Kidney glomerular epithelial cell (primary cell): ENCODE measurements around the gene LYZL2.
"Not testable (repeated sequence)": the region's sequence is repeated elsewhere in the genome, so short reads cannot be mapped to it uniquely, and the experiment has no call there.

Experiments used
- DNase-seq: peaks from one replicate; lab custom pipeline; 2025; lab: John Stamatoyannopoulos, UW

Gene LYZL2

DNA sequence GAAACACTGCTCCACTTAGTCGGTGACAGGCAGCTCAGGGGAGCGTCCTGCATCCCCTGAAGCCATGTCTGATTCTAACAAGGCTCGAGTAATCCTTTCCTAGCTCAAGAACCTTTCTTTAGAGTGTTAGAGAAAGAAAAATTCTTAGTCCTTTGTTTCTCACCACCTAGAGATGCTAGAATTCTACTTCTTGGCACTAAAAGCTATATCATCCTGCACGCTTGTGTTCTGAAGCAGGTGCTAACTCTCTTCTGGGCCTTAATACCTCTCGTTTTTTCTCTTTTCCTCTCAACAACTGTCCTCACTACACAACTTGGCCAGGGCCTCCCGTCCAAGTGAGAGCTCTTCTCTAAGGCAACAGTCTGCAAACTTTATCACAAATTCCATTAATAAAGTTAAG lies at the start of gene LYZL2:
TSS of gene LYZL2 (minus strand) at position 101 of the 400 bp plus-strand sequence. CDS start 2,838 bp downstream, outside the sequence.
- no peak for DNase-seq

DNA sequence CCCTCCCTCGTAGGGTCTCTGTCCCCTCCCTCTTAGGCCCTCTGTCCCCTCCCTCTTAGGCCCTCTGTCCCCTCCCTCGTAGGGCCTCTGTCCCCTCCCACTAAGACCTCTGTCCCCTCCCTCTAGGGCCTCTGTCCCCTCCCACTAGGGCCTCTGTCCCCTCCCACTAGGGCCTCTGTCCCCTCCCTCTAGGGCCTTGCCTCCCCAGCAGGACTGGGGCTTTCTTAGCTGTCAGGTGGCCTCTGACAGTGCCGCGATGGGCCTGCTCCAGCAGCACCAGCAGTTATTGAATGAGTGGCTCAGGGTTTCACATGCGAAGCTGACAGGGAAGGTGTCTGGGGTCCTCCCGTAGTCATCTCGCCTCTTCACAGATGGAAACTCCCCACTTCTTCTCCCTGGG lies 48.1 kb upstream of the LYZL2 start:
- DNase-seq, result not testable (repeated sequence)

DNA sequence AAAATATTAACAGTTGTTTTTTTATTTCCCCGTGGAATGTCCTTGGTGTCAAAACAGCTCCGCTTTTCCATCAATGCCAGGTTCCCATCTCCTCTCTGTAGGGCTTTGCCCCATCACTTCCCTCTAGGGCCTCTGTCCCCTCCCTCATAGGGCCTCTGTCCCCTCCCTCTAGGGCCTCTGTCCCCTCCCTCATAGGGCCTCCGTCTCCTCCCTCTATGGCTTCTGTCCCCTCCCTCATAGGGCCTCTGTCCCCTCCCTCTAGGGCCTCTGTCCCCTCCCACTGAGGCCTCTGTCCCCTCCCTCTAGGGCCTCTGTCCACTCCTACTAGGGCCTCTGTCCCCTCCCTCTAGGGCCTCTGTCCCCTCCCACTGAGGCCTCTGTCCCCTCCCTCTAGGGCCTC lies 47.6 kb upstream of the LYZL2 start:
- DNase-seq, result not testable (repeated sequence)

DNA sequence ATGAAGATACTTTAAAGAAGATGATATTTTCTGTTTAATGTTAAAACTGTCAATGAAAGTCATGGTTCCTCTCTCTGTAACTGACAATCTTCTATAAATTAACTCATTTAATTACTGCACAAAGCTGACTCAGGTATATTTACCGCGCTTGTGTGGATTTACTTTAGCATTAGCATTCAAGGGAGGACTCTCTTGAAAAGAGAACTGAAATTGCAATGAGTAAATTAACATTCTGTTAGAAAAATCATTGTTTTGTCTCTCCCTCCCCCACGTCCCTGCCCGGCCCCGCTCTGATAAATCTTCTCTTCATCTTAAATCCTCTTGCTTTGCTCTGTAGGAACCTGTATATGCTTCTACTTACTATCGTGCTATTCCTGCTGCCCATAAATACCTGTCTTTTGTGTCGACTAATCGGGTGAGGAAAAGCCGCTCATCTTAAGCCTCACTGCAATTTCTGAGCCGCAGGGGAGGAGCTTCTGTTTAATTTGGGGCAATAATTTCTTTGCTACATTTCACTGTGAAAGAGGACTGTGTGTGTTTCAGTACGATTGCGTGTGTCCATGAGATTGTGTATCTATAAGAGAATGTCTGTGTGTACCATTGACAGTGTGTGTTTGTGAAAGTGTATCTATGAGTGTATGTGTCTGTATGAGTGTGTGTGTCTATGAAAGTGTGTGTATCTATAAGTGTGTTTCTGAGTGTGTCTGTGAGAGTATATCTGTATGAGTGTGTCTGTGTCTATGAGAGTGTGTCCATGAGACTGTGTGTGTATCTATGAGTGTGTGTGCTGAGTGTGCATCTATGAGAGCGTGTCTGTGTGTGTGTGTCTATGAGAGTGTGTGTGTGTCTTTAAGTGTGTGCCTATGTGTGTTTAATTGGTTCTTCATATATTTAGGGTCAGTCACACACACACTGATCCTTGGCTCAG lies 46.5 kb upstream of the LYZL2 start:
- no peak for DNase-seq

DNA sequence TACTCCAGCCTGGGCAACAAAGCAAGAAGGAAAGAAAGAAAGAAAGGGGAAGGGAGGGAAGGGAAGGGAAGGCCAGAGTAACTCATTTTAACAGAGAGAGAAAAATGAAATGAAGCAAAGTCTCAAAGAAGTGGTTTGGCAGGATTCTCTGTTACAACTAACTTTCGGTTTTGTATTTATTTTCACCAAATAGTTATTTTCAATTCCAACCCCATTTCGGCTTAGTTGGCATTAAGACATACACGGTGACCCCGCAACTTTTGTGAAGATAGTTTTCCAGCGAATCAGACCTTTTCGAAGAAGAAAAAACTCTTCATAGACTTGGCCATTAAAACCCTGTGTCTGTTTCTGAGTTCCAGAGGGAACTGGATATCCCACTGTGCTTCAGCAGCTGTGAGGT lies 45.2 kb upstream of the LYZL2 start:
- no peak for DNase-seq

DNA sequence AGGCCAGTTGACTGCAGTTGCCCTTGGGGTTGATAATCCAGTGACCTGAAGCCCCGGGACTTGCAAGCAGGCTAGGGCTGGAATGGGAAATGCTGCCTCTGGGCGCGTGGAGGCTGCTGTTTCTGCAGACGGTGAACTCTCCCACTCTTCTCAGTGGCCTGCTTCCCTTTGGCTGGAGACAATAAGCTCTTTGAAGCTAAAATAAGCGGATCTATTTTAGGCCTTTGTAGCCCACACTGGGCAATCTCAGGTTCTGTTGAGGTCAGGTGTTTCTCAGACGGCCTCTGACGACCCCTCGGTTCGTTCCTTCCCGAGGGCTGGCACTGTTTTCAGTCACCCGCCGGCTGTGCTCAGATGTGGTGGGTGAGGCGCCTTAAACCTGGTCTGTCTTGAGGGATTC lies 43.7 kb upstream of the LYZL2 start:
- not testable (repeated sequence) for DNase-seq

DNA sequence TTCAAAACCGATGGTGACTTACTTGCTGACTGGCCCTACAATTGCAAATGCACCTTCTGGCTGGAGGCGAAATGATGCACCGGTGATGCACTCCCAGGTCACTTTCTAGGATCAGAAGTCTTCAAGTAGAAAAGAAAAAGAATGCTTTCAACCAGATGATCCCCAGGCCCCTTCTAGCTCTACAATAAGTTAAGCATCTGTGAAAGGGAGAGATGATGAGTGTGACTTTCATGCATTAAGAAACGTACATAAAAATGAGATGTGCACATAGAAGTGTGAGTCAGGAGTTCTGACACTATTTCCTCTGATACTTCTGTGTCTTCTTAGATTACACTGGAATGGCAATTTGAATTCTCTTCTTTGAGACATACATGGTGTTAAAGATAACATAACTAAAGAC lies 42.8 kb upstream of the LYZL2 start:
- not testable (repeated sequence) for DNase-seq

DNA sequence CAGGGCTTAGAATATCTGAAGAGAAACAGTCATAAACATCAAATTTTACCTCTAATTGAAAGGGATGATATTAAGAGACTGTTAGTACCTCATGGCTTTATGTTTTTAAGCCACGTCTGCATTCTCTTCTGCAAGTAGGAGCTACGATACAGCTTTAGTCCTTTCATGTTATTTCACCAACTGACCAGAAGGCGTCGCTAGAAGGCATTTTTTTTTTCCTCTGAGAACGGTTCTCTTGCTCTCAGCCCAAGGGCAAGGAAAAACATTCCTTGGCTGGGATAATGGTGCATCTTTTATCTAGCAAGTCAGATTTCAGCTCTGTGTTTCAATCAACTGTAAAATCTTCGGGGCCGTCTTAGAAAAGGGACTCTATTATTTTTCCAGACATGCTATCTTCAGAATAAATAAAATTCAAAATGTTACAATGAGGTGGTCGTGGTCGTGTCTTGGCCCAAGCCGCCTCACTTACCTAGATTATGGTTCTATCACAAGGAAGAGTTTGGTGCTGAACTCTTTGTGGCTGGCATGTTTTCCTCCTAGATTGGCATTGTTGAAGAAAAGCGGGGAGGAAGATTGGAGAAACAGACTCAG lies 41.6 kb upstream of the LYZL2 start:
- DNase-seq, result peak; percentile 73

DNA sequence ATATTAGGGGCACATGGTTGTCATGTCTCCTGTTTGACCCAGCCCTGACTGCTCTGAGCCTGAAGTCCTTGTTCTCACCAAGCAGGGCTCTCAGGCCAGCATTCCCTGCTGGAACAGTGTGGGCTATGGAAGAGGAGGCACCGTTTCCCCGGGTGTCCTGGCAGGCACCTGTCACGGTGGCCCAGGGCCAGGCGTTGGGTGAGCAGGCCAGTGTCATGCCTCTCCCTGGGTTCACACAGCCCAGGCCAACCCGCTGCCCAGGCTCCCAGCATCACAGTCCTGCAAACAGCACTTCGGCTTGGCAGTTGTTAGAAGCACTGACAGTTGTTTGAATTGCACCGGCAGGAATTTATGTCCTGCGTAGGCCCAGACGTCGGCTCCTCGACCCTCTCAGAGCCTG lies 38.4 kb upstream of the LYZL2 start:
- not testable (repeated sequence) for DNase-seq

DNA sequence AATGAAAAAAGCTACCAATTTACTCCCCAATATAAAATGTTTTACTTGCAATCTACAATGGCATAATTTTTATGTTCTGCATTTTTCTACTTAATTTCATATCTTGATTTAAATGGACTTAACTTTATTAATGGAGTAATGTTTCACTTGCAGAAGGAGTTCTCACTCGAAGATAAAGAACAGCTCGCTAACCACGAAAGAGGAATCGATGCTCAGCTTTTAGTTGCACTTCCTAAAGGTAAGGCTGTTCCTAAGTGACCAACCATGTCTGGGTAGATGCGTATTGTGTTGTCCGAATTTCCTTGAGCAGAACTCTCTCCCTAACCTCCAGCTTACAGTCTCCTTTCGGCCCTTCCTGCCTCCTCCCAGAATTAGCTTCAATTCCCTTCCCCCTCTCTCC lies 33.9 kb upstream of the LYZL2 start:
- not testable (repeated sequence) for DNase-seq

DNA sequence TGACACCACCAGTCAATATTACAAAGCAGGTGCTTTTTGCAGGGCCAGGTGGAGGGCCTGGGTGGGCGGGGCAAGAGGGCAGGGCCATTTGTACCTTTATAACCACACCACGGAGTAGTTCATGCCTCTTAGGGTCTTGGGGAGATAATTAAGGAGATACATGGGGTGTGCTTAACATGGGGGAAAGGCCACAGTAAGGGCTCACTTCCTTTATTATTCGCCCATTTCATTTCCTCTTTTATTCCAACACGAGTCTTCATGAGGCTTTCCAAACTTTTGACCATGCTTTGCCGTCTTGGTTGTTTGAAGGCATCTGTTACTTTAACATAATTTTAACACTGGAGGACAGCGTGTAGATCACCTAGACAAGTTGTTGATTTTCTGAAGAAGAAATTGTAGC lies 33.3 kb upstream of the LYZL2 start:
- DNase-seq, result no peak

DNA sequence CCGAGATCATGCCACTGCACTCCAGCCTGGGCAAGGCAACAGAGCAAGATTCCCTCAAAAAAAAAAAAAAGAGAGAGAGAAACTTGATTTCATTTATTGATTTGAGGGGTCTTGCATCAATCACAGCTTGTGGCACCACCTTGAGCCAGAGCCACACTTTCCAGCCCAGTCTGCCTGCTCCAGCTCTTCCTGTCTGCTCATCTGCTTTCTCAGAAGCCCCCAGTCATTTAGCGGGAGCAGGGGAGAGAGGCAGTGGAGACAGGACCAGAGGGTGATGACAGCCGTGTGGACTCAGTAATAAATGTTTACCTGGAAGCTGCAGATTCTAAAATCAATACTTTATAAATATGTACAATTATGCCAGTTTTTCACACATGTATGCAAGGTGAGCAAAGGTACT lies 30.8 kb upstream of the LYZL2 start:
- DNase-seq, result not testable (repeated sequence)

DNA sequence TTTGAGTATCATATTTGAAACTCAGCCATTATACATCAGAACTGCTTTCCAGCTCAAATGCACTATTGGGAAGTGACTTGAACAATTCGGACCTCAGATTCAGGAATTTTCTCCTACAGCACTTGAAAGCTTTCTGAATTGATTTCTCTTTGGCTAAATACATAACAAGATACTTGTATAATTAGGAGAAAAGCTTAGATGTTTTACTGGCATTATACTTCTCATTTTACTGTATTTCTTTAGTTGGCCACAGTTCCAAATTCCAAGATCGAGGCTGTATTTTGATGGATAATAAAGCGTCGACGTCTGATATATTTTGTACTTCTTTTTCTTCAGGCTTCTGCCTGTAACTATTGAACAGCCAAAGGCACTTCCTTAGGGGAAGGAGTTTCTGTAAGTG lies 26.7 kb upstream of the LYZL2 start:
- DNase-seq, result no peak

DNA sequence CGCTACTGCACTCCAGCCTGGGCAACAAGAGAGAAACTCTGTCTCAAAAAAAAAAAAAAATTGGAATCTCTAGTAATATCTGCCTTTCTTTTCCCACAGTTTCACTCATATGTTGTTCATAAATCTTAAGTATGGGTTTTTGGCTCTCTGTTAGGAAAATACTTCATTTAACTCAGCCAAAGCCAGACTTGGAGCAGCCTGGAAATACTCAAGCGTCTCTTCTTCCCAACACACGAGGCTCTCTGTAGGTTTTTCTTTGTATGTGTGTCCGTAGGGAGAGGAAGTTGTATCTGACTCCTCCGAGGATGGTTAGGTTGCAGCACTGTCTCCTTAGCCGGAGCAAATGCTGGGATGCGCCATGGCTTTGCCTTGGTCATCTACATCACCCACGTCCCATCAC lies 25.4 kb upstream of the LYZL2 start:
- not testable (repeated sequence) for DNase-seq

DNA sequence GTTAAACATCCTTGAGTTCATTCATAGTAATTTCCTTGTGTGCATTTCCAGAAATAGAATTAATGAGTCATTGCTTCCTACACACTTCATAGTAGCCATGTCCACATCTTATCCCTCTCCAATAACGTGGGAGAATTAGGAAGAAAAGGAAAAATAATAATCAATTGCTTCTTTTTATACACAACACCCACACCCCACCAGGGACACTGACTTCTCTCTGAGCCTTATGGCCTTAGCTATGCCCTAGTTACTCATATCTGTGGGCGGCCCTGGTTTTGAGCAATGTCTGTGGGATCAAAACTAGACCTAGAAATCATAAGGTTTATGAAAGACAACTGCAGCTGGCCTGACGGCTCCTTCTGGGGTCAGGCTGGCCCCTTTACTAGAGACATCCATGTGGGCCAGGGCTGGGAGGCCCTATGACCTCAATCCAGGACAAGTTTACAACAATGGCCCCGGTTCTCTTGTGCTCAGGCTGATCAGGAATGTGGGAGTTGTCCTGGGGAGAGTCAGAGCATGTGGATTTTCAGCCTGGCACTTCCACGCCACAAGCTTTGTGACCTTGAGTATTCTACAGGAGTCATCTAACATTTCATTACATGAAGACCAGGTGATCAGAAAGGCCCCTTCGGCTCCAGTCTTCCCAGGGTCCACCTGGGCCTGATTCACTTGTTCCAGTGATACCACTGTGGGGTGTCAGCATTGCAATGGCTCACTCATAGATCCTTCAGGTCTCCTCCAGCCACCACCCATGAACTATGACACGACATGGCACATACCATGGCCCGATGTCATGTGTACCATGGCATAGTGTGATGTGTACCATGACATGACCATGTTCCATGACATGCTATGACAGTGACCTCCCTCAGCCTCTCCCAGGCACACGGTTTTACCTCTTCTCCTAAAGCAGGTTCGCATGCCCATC lies 22.2 kb upstream of the LYZL2 start:
- DNase-seq, result not testable (repeated sequence)

DNA sequence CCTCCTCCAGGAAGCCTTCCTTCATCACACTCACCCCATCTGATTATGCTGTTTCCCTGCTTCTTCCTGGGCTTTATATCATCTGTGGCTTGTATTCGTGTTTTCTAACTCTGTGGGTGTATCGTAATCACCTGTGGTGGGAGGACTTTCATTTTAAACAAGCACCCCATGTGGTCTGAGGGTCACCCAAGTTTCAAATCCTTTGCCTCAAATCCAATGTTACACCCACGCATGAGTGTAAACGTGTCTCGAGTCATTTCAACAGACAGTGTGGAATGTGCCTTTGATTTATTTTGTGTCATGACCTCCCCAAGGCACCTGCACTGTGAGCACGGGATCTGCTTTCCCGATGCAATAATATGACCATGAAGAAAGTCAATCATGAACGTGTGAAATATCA lies 17.5 kb upstream of the LYZL2 start:
- DNase-seq, result no peak

DNA sequence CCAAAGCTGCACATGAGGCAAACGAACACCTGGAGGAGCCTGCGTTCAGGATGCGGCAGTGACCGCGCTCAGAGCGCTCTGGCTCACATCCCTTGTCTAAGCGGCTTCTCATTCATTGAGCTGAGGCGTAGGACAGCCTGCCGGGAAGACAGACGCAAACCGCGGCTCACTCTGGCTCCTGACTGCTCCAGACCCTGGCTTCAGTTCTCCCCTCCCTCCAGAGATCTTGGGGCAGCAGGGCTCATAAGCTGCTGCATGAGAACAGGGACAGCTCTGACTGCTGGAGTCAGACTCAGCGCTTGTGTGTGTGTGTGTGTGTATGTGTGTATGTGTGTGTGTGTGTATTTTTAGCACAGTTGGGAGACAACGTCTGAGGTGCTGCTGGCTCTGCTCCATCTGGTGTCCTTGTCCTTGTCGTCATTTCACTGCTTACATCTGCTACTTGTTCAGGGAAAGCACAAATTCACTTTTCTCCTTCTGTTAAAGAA lies 15.8 kb upstream of the LYZL2 start:
- DNase-seq, result no peak

DNA sequence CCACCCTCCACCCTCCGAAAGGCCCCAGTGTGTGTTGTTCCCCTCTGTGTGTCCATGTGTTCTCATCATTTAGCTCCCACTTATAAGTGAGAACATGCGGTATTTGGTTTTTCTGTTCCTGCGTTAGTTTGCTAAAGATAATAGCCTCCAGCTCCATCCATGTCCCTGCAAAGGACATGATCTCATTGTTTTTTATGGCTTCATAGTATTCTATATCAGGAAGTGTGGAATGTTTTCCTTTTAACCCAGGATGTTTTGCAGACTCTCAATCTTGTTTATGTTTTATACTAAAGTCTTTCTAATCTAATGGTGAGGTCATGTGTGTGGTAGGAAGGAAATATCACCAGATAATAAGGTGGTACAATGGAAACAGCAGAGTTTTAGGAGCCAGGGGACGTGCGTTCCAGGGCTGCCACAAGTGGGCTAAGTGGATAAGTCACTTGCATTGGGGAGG lies 14.9 kb upstream of the LYZL2 start:
- not testable (repeated sequence) for DNase-seq

DNA sequence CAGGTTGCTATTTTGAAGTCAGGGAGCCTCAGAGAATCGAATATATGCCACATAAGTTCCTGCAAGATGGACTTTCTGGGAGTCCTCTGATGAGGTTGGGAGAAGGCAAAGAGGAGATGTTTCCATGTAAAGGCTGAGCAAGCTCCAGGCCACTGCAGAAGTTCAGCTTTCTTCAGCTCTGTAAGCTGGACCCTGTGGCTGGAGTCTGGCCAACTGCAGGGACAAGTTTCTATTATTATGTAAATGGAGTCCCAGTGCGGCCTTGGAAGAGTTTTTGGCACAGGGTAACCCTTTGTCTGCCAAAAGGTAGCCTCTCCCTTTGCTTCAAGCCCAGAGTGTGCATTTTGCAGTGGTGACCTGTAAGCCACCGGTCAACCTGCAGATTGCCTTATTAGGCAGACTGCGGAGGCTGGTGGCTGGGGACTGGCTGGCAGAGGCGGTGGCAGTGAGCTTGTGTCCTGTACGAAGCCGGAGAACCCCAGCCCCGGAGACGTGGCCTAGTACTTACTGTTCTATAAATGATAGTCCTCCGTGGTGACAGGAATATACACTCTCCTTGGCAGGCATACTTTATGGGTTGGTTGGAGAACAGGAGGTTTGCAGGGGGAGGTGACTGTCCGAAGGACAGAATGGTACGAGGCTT lies 14.1 kb upstream of the LYZL2 start:
- DNase-seq, result not testable (repeated sequence)

DNA sequence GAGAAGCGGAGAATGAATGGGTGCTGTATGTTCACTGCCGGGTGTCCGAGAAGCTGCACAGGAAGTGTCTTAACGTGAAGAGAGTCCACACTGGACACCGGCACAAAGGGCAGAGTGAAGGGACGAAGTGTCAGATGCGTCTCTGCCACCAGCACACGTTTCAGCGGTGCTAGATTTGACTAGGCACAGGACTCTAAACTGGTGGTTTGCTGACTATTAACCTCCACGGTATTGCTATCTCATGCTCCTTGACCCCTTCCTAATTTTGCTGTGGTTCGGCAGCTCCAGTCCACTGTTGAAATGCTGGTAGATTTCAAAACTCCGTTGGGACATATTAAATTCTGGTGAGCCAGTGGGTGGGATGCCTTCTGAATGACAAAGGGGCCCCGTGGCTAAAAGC lies 13.3 kb upstream of the LYZL2 start:
- not testable (repeated sequence) for DNase-seq
